K562 (cell line): ENCODE results near the gene ARMC9.

Experiments used
- AFF4 ChIP-seq: sonication (generic); formaldehyde crosslinking; IDR thresholded peaks from 2 replicates; pipeline ENCODE4 v1.8.0; 2023; ENCODE audit warnings: mild to moderate bottlenecking, missing genetic modification reagents
- CTCF ChIP-seq, 3 experiments: IDR thresholded peaks in 2 of 3; conservative IDR thresholded peaks in 1 of 3; 2 replicates each; pipeline ENCODE4 v1.5.1; 2011 to 2012; ENCODE audit warnings: low read length in 3 of 3, mild to moderate bottlenecking in 3 of 3, control low read depth in 2 of 3, improper control_type of control experiment in 1 of 3, inconsistent platforms in 1 of 3, low read depth in 1 of 3, mixed read lengths in 1 of 3, moderate library complexity in 1 of 3; ENCODE audit not compliant: insufficient read depth in 2 of 3
- EZH2 ChIP-seq: IDR thresholded peaks from 2 replicates; pipeline ENCODE4 v1.6.1; 2012; ENCODE audit warnings: low read depth, mild to moderate bottlenecking, inconsistent platforms, low read length, borderline replicate concordance
- MYNN ChIP-seq, 2 experiments: sonication (generic); formaldehyde crosslinking in 1 of 2; IDR thresholded peaks; 2 replicates each; pipeline versions ENCODE4 v1.5.0 to v1.6.1; 2016 to 2020; ENCODE audit warnings: antibody characterized with exemption in 1 of 2, missing genetic modification reagents in 1 of 2
- ZZZ3 ChIP-seq: fragments of 450-650 bp; IDR thresholded peaks from 2 replicates; pipeline ENCODE4 v1.6.1; 2016; ENCODE audit warnings: antibody characterized with exemption, mild to moderate bottlenecking, moderate library complexity

- no peak for TF ChIP-seq ZZZ3
- no peak for TF ChIP-seq AFF4
- no peak for TF ChIP-seq MYNN (IDR thresholded peaks at IDR 0.05)
- TF ChIP-seq MYNN (CRISPR knock-in tag; IDR thresholded peaks at IDR 0.05) = no peak
- no peak for TF ChIP-seq EZH2
- TF ChIP-seq CTCF (IDR thresholded peaks at IDR 0.05 in 2 of 3, conservative IDR thresholded peaks at IDR 0.05 in 1 of 3; ENCODE audit: insufficient read depth in 2 of 3, low read depth in 1 of 3, low read length in 3 of 3) = no peak
Observed at GRCh38 chr2:231176066-231176465, 22.4 kb upstream of the ARMC9 start.
